Liver (tissue), 3 donors: ENCODE measurements around the gene APOBEC3H.

Experiments used
- CTCF ChIP-seq: fragments of 150-350 bp; IDR thresholded peaks from 2 replicates; pipeline ENCODE4 v1.5.1; 2017; ENCODE audit warnings: improper control_type of control experiment, low read depth, low read length; ENCODE audit not compliant: missing input control
- GABPA ChIP-seq, 2 donors: IDR thresholded peaks in 1 of 2; conservative IDR thresholded peaks in 1 of 2; 2 replicates each; pipeline ENCODE4 v1.6.1; 2016; ENCODE audit warnings: antibody characterized with exemption in 2 of 2, mild to moderate bottlenecking in 1 of 2, moderate library complexity in 1 of 2
- JUND ChIP-seq, 2 donors: IDR thresholded peaks; 2 replicates each; pipeline ENCODE4 v1.6.1; 2016; ENCODE audit warnings: antibody characterized with exemption in 2 of 2
- MAX ChIP-seq: IDR thresholded peaks from 2 replicates; pipeline ENCODE4 v1.6.1; 2016; ENCODE audit warnings: antibody characterized with exemption
- NR2F2 ChIP-seq: IDR thresholded peaks from 2 replicates; pipeline ENCODE4 v1.6.1; 2016; ENCODE audit warnings: antibody characterized with exemption
- RAD21 ChIP-seq, 2 donors: IDR thresholded peaks; 2 replicates each; pipeline ENCODE4 v1.6.1; 2016; ENCODE audit warnings: antibody characterized with exemption in 2 of 2, mild to moderate bottlenecking in 2 of 2
- REST ChIP-seq: IDR thresholded peaks from 2 replicates; pipeline ENCODE4 v1.6.1; 2016; ENCODE audit warnings: antibody characterized with exemption, mild to moderate bottlenecking
- SP1 ChIP-seq: IDR thresholded peaks from 2 replicates; pipeline ENCODE4 v1.6.1; 2018; ENCODE audit warnings: antibody characterized with exemption, mild to moderate bottlenecking
- TAF1 ChIP-seq: conservative IDR thresholded peaks from 2 replicates; pipeline ENCODE4 v1.6.1; 2016; ENCODE audit warnings: antibody characterized with exemption, mild to moderate bottlenecking
- YY1 ChIP-seq: IDR thresholded peaks from 2 replicates; pipeline ENCODE4 v1.6.1; 2016; ENCODE audit warnings: antibody characterized with exemption, mild to moderate bottlenecking
- ZBTB33 ChIP-seq: IDR thresholded peaks from 2 replicates; pipeline ENCODE4 v1.6.1; 2016; ENCODE audit warnings: antibody characterized with exemption
- donor health status: healthy.
- donor health status: healthy.

DNA sequence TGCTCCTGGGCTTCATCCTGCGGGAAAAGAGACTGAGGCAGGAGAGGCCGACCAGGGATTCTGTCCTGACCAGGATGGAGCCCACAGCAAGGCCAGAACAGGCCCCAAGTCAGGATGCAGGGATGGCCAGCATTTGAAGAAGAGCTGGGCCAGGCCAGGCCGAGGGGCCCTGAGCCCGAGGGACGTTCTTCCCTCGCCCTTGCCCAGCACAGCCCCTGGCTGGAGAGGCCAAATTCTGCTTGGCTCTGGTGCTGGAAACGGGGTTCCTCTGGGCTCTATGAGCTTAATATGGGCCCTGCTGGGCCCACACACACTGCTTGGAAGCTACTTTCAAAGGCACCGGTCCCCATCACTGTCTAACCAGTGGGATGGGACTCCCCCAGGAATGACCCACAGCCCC, 12.4 kb upstream of the APOBEC3H start:
- TF ChIP-seq CTCF (no peak), TAF1 (no peak), REST (no peak), JUND (IDR thresholded peaks at IDR 0.05) (no peak), GABPA (IDR thresholded peaks at IDR 0.05 in 1 of 2, conservative IDR thresholded peaks at IDR 0.05 in 1 of 2) (no peak), RAD21 (IDR thresholded peaks at IDR 0.05) (no peak), SP1 (no peak), ZBTB33 (no peak), YY1 (no peak), MAX (no peak), NR2F2 (no peak)
